Stimulated activated CD8-positive, alpha-beta memory T cell treated with anti-CD3 and anti-CD28 coated beads, Interleukin-4, amount 100 ng/mL, for 48 hours (primary cell): ENCODE results near the gene BMP7.
"Not testable (repeated sequence)": the region's sequence is repeated elsewhere in the genome, so short reads cannot be mapped to it uniquely, and the experiment has no call there.

Experiments
- DNase-seq: peaks from one replicate; pipeline ENCODE4 v3.0.0-alpha.2; 2020

BMP7 gene

DNA sequence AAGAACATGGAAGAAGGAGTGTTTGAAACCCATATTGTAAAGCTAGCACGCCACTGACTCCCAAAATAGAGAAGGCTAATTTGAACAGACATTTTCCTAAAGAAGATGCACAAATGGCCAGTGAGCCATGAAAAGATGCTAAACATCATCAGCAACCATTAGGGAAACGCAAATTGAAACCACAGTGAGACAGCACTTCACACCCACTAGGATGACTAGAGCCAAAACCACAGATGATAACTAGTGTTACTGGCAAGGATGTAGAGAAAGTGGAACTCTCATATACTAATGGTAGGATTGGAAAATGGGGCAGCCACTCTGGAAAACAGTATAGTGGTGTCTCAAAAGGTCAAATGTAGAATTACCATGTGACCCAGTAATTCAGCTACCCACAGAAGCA is 58.2 kb downstream of the BMP7 start:
- no peak for DNase-seq

DNA sequence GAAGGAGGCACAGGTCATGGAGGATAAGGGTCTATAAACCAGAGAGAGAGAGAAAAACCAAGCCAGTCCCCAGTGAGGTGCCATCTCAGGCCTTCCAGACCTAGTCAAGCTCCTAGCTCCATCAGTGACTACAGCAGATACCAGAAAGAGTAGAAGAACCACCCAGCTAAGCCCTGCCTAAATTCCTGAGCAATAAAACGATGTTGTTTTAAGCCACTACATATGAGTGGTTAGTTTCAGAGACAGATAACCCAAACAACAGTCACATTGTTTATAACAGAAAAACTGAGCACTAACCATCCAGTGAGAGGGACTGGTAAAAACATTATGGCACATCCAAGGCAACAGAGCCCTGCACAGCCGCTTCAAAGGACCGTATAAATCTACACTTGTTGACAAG is 59.2 kb downstream of the BMP7 start:
- no peak for DNase-seq

DNA sequence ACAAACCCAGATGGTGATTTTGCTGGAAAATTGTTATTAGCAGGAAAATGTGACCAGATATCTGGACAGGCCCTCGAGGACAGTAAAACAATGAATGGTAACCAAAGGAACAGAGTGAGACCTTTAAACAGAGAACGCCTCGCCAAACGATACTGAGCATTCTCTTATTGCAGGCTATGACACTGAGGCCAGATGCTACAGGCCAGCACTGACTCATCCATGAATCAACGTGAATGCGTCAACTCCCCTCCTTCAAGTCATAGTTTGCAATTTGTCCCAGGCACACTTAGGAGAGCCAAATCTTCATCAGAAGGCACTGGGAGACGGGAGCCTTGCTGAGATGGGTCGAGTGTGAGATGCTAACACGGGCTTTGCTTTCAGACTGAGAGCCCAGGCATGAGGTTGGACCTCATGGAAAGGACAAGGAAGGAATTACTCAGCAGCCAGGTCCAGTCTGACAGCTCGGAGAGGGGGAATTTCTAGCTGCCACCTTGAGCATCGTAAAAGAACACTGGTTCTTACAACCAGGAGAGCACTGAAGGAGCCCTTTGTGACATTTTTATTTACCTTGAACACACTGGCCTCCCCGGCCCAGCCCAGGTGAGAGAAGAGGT is 60.7 kb downstream of the BMP7 start:
- DNase-seq, result no peak

DNA sequence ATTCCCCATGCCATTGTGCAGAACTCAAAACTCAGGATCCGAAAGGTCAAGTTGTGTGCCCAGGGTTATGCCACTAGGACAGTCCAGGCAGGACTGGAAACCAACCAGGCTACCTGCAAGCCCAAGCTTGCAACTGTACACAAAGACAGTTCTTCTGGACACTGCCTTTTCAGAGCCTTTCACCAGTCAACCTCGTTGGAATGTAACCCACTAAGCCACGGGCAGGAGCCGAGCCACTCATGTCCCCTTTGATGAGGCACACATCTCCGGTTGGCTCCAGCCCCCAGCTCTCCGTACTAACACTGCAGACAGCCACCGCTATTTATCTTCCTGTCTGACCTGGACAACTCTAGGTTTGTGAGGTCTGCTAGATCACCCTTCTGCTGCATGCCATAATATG is 62.5 kb downstream of the BMP7 start:
- no peak for DNase-seq

DNA sequence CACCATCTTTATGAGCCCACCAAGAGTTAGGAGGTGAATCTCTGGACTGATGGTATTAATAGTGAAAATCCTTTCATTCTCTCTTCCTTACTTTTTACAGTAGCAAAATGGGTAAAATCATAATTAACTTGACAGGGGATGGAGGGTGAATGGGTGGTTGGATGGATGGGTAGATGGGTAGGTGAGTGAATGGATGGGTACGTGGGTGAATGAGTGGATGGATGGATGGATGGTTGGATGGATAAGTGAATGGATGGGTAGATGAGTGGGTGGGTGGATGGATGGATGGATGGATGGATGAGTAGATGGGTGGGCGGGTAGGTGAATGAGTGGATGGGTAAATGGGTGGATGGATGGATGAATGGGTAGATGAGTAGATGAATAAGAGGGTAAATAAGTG is 63.2 kb downstream of the BMP7 start:
- DNase-seq, result no peak

DNA sequence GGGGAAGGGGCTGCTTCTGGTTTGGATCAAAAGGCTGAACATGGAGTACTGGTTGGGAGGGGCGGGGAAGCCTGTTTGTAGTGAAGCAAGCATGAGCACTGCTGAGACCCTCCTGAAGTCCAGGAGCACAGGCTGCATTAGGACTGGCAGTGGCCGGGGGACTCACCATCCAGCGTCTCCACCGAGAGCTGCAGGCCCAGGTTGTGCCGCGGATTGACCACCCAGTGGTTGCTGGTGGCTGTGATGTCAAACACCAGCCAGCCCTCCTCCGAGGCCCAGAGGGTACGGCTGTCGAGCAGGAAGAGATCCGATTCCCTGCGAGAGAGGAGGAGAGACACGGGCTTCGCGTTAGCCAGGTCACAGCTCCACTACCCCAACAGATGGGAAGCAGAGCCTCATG is 64.1 kb downstream of the BMP7 start:
- DNase-seq, result no peak

DNA sequence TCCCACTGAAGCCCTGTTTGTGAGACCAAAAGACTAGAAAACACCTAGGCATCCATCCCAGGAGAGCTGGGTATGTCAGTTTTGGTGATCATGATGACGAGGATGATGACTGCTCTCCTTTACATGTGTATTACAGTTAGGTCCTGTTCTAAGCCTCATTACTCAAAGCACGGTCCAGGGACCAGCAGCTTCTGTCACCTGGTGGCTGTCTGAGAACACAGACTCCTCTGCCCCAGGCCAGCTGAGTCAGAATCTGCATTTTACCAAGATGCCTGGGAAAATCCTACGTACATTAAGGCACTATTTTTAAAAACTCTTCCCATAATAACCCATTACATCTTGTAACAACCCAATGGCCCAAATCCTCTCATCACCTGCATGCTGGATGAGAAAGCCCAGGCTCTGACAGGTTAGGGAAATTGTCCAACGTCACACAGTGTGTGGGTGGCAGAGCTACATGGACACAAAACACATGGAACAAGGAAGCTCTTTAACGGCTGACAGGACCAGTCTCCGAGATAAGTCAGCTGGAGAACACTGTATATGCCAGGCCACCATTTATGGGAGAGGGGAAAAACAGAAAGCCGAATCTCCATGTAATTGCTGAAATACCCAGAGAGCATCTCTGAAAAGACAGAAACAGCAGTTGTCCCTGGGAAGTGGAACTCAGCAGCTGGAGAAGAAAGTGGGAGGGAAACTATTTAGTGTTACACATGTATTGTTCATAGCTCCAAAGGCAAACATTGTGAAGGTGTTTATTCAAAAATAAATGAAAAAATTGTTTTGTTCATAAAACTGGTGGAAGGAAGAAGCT is 65.4 kb downstream of the BMP7 start:
- no peak for DNase-seq

DNA sequence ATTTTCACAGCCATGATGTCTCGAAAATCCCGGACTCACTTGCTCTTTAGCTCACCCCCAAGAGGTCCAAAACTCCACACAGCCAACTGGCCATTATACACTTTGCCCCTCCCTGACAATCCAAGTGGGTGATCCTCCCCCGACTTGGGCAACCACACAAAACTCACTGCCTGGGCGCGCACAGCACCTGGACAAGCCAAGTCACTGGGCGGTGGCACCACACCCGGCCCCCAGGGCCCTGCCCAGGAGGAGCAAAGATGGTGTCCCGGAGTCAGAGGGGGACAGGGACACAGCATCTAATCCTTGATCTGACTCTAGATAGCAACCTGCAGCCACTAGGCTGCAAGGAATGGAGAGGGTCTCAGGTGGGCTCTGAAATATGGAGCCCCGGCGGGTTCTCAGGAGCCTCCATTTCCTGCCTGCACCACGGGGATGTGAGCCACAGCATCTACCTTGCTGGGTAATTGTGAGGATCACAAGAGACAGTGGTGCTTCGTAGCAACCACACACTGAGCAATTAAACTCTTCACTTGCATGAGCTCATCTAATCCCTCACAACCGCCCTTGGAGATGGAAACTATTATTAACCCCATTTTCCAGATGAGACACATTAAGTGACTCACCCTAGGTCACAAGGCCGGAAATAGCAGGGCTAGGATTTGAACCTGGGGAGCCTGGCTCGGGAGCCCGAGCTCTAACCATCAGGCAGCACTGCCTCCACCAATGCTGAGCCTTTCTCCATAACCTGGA is 66.6 kb downstream of the BMP7 start:
- no peak for DNase-seq

DNA sequence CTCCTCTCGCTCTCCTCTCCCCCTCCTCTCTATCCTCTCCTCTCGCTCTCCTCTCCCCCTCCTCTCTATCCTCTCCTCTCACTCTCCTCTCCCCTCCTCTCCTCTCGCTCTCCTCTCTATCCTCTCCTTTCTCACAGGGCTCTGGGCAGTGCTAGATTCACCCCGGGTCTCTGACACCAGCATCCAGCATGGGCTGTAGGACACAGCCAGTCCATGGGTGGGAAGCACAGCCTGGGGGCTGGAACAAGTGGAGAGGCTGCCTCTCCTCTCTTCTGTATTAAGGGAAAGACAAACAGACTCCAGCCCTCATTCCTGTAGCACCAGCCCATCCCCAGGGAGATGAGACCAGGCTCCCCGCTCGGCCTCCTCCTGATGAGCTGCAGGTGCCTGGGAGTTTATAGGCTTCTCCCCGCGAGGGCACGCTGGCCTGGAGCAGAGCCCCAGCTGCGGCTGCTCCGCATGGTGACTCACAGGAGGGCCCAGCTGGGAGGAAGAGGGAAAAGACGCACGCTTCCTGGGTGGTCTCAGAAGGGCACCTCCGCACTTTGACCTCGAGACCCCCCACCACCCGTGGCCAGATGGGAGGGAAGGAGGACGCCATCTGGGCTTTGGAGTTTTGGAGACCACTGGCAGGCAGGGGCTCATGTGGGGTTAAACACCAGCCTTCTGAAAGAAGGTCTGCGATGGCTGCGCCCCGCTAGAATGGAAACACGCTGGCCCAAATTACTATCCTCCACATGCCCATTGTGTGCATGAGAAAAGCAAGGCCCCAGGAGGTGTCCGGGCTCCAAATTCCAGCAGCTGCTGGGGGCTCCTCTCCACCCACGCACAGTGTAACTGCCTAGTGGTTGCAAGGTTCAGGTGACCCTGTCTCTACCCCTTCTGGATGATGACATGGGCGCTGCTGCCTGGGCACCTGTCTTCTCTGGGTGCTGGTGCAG is 68.0 kb downstream of the BMP7 start:
- DNase-seq, result no peak

DNA sequence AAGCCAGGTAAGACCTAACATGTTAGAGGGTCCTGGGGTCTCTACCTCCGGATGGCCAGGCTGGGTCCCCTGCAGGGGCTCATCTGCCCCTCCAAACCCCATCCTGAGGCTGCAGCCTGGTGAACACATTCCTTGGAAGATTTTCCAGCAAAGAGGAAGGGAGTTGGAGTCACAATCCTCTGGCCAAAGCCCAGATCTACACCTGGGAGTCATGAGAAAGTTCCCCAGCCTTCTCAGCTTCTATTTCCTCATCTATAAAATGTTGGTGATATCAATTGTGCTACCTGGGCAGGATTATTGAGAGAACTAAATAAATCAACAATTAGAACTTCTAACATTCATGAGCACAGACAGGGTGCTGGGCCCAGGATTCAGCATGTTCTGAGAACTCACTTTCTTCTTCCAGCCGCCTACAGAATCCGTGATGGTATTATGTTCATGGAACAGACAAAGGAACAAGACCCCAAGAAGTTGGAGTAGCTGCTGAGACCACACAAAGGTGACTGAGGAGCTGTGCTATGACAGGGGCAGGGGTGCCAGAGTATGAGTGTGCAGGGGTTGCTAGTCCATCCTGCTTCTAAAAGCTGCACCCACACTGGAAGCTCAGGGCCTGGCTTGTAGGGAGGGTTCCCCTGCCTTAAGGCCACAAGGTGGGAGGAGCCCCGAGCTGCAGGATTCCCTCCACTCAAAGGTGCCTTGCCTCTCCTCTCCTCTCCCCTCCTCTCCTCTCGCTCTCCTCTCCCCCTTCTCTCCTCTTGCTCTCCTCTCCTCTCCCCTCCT is 68.9 kb downstream of the BMP7 start:
- no peak for DNase-seq

DNA sequence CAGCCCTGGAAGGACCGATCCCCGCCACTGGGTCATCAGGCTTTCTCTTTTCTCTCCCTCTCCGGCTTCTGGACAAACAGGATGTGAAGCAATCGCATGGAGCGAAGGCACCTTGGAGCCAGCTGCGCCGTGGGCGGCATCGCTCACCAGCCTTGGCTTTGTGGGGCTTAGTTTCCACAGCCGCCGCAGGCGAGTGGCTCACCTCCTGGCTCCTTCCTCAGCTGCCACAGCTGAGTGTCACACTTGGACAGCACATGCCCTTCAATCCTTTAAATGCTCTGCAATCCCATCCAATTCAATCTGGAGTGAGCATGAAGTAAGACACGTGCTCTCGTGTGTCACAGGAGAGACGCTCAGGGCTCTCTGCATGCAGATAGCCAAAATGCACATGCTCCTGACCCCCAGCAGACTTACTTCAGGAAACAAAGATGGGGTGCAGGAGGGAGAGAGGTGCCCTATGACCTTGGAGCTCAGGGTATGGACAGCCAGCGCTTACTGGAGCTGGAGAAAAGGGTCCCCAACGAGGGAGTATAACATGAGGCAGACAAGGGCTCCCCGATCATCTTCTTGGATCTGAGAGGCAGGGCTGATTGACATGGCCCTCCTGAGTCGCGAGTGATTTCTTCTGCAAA is 70.9 kb downstream of the BMP7 start:
- DNase-seq, result no peak

DNA sequence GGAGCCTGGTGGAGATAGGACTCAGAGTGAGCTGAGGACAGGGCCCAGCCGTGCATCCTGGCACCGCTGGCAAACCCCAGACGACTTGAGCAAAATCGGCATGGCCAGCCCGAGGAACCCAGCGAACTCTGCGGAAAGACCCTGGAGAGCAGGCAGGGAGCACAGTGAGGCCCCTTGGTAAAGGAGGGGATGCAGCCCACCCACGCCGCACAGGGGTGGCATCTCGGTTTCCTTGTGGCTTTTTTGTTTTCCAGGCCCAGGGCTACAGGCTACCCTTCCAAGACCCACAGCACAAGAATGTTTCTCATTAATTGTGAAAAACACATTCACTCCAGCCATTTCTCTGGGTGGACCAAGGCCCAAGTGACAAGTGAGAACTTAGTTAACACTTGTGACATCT is 71.4 kb downstream of the BMP7 start:
- DNase-seq, result no peak

DNA sequence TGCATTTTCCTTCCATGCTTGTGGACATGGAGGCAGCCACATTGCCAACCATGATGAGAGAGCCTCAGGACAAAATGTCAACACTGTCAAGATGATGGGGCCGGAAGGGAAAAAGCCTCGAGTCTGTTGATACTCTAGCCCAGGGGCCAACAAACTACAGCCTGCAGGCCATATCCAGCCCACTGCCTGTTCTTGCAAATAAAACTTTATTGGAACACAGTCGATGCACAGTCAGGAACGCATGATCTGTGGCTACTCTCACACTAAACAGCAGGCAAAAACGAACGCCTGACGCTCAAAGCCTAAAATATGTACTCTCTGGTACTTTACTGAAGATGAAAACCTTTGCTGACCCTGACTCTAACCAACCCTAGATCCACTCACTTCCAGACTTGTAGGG is 72.3 kb downstream of the BMP7 start:
- no peak for DNase-seq

DNA sequence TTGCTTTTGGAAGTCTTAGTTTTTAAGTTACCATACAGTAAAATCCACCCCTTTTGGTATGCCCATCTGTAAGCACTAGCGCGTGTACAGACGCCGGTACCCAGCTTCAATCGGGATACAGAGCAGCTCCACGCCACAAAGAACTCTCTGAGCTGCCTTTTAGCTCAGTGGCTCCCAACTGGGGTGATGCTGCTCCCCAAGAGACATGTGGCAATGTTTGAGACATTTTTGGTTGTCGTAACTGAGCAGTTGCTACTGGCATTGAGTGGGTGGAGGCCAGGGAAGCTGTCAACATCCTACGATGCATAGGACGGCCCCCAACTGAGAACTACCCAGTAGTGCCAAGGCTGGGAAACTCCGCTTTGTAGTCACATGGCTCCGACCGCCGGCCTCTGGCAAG is 73.3 kb downstream of the BMP7 start:
- DNase-seq, result no peak

DNA sequence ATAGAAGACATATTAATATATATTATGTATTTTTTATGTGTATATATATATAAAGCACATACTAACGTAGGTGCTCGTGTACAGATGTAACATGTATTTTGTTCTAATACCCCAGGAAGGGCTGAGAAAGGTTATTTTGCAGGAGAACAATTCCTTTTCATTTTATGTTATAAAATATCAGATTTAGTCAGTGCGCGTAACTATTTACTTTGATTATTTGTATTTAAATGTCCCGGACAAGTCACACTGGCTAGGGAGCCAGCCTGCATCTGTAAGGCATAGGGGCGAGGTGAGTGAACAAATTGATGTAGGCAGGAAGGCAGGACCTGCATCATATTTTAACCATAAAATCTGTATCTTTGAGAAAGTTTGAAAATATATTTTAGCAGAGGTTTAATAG is 74.1 kb downstream of the BMP7 start:
- DNase-seq, result no peak

DNA sequence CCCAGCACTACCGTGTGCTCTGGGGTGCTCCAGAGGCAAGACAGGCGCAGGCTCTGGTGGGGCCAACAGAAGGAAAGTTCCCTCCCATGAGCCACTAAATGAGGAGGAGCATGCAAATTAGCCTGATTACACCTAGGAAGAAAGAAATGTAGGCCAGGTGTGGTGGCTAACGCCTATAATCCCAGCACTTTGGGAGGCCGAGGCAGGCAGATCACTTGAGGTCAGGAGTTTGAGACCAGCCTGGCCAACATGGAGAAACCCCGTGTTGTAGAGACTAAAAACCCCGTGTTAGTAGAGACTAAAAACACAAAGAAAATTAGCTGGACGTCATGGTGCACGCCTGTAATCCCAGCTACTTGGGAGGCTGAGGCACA is 75.2 kb downstream of the BMP7 start:
- not testable (repeated sequence) for DNase-seq

DNA sequence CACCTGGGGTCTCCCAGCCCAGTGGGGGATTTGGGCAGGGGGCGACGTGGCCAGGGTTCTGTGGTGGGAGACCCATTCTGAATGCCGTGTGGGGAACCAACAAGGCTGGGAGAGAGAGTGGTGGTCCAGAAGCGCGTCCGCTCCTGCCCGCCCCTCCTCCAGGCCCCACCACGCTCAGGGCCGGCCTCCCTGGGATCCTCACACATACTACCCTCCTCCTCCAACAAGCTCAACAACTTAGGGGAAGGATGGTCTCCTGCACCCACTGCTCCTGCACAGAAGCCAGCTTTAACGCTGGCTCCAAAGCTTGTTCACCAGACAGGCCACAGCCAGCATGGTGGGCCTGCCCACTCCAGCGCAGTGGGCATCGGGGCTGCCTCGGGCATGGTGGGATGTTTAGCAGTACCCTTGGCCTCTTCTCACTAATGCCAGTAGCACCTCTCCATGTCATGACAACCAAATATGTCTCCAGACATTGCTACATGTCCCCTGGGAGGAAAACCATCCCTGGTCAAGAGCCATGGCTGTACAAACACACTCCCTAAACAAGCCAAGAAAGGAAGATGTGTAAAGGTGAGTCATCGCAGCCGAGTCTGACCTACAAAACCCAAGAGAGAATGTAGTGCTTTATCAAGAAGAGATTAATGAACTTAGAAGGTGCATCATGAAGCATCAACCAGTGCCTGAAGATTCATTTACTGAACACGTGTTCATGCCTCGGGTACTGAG is 75.7 kb downstream of the BMP7 start:
- no peak for DNase-seq

DNA sequence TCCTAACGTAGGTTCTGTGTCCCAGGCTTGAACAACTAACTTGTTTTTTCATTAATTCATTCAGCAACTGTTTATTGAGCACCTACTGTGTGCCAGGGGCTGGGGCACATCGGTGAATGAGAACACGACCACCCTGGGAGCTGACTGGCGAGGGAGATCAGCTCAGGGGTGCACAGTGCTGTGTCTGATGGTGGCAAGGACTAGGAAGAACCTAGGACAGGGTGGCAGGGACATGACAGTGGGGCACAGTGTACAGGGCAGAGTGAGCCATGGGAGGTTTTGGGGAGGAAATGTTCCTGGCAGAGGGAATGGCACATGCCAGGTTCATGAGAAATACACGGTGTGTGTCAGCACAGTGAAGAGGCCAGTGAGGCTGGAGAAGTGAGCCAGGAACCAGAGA is 76.7 kb downstream of the BMP7 start:
- no peak for DNase-seq

DNA sequence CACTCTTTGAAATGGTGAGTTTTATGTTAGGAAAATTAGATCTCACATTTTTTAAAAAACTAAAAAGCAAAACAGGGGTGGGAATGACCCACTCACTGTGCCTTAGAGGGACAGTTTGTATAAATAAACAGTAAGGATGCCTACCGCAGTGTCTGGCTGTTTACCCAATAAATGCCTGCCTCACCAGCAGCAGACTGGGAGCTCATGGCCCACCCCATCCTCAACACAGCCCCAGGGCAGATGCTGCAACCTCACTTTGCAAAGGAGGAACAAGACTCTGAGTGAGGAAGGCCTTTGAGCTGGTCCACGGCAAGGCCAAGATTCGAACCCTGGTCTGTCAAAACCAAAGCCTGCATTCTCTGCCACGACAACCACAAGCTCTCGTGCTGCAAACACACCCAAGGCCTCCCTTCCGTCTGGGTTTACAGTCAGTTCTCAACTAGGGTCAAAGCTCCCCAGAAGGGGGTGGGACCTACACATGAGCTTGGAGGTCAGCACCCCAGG is 77.8 kb downstream of the BMP7 start:
- no peak for DNase-seq

DNA sequence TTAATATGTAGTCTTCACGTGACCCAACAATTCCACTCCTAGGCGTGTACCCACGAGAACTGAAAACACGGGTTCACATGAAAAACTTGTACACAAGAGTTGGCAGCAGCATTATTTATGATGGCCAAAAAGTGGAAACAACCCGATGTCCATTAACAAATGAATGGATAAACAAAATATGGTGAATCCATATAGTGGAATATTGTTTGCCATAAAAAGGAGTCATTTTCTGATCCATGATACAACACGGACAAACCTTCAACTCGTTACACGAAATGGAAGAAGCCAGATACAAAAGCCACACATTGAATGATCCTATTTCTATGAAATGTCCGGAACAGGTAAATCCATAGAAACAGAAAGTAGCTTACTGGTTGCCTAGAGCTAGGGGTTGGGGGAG is 78.4 kb downstream of the BMP7 start:
- DNase-seq, result no peak
